ENCODE data around the gene WNT7B.

The WNT7B gene

GRCh38 chr22:45965563-45965962 lies 11.4 kb downstream of the WNT7B start:
- in situ Hi-C loops (cut with MboI; ENCODE audit: low pct_unique_long_range_greater_than_20kb, low sequenced_read_pairs), result loop anchor here (10.0 to 25.0 kb wide), 2 partner anchors 103 to 391 kb away; no protein-coding TSS in a partner anchor
- DNase-seq, result no peak

- in situ Hi-C loops (cut with MboI; ENCODE audit: low pct_unique_long_range_greater_than_20kb, low sequenced_read_pairs), result loop anchor here (10.0 to 25.0 kb wide), 2 partner anchors 103 to 390 kb away; no protein-coding TSS in a partner anchor
- DNase-seq, result no peak
Measured at GRCh38 chr22:45964926-45965527, 11.9 kb downstream of the WNT7B start.

- DNase-seq, result no peak
- in situ Hi-C loops (cut with MboI; ENCODE audit: low pct_unique_long_range_greater_than_20kb, low sequenced_read_pairs), result loop anchor here (10.0 to 25.0 kb wide), 2 partner anchors 102 to 390 kb away; no protein-coding TSS in a partner anchor
Measured at GRCh38 chr22:45964372-45964771, 12.6 kb downstream of the WNT7B start.

- no peak for DNase-seq
- in situ Hi-C loops (cut with MboI; ENCODE audit: low pct_unique_long_range_greater_than_20kb, low sequenced_read_pairs), result loop anchor here (10.0 to 25.0 kb wide), 2 partner anchors 102 to 389 kb away; no protein-coding TSS in a partner anchor
Measured at GRCh38 chr22:45963821-45964220, 13.1 kb downstream of the WNT7B start.

GRCh38 chr22:45962756-45963324 lies 14.1 kb downstream of the WNT7B start:
- DNase-seq, result no peak
- in situ Hi-C loops (cut with MboI; ENCODE audit: low pct_unique_long_range_greater_than_20kb, low sequenced_read_pairs), result loop anchor here (10.0 to 25.0 kb wide), 2 partner anchors 101 to 388 kb away; no protein-coding TSS in a partner anchor

GRCh38 chr22:45962434-45962718 lies 14.6 kb downstream of the WNT7B start:
- in situ Hi-C loops (cut with MboI; ENCODE audit: low pct_unique_long_range_greater_than_20kb, low sequenced_read_pairs), result loop anchor here (10.0 to 25.0 kb wide), 2 partner anchors 100 to 388 kb away; no protein-coding TSS in a partner anchor

GRCh38 chr22:45961679-45962433 lies 15.1 kb downstream of the WNT7B start:
- no peak for DNase-seq
- in situ Hi-C loops (cut with MboI; ENCODE audit: low pct_unique_long_range_greater_than_20kb, low sequenced_read_pairs), result loop anchor here (10.0 to 25.0 kb wide), 2 partner anchors 100 to 387 kb away; no protein-coding TSS in a partner anchor

More at GRCh38 chr22:45962434-45962718, 14.6 kb downstream of the WNT7B start:
- no peak for DNase-seq

- in situ Hi-C loops (cut with MboI; ENCODE audit: low pct_unique_long_range_greater_than_20kb, low sequenced_read_pairs), result loop anchor here (10.0 to 25.0 kb wide), 2 partner anchors 98 to 386 kb away; no protein-coding TSS in a partner anchor
- DNase-seq, result no peak
Measured at GRCh38 chr22:45960477-45961386, 16.2 kb downstream of the WNT7B start.

- in situ Hi-C loops (cut with MboI; ENCODE audit: low pct_unique_long_range_greater_than_20kb, low sequenced_read_pairs), result loop anchor here (10.0 to 25.0 kb wide), 2 partner anchors 98 to 385 kb away; no protein-coding TSS in a partner anchor
- DNase-seq, result no peak
Measured at GRCh38 chr22:45959719-45960476, 17.1 kb downstream of the WNT7B start.

GRCh38 chr22:45958971-45959370 lies 18.0 kb downstream of the WNT7B start:
- DNase-seq, result no peak
- in situ Hi-C loops (cut with MboI; ENCODE audit: low pct_unique_long_range_greater_than_20kb, low sequenced_read_pairs), result loop anchor here (25.0 kb wide), 1 partner anchor 97 kb away; no protein-coding TSS in a partner anchor

GRCh38 chr22:45957826-45958225 lies 19.1 kb downstream of the WNT7B start:
- in situ Hi-C loops (cut with MboI; ENCODE audit: low pct_unique_long_range_greater_than_20kb, low sequenced_read_pairs), result loop anchor here (25.0 kb wide), 1 partner anchor 96 kb away; no protein-coding TSS in a partner anchor
- no peak for DNase-seq

GRCh38 chr22:45953178-45953577 lies 23.8 kb downstream of the WNT7B start:
- in situ Hi-C loops (cut with MboI; ENCODE audit: low pct_unique_long_range_greater_than_20kb, low sequenced_read_pairs), result loop anchor here (25.0 kb wide), 1 partner anchor 91 kb away; no protein-coding TSS in a partner anchor
- no peak for DNase-seq

- in situ Hi-C loops (cut with MboI; ENCODE audit: low pct_unique_long_range_greater_than_20kb, low sequenced_read_pairs), result loop anchor here (25.0 kb wide), 1 partner anchor 90 kb away; no protein-coding TSS in a partner anchor
- DNase-seq, result no peak
Measured at GRCh38 chr22:45952553-45952952, 24.4 kb downstream of the WNT7B start.

GRCh38 chr22:45952151-45952550 lies 24.8 kb downstream of the WNT7B start:
- in situ Hi-C loops (cut with MboI; ENCODE audit: low pct_unique_long_range_greater_than_20kb, low sequenced_read_pairs), result loop anchor here (25.0 kb wide), 1 partner anchor 90 kb away; no protein-coding TSS in a partner anchor
- DNase-seq, result no peak

- DNase-seq, result no peak
- in situ Hi-C loops (cut with MboI; ENCODE audit: low pct_unique_long_range_greater_than_20kb, low sequenced_read_pairs), result loop anchor here (25.0 kb wide), 1 partner anchor 88 kb away; no protein-coding TSS in a partner anchor
Measured at GRCh38 chr22:45949891-45950290, 27.1 kb downstream of the WNT7B start.

GRCh38 chr22:45949258-45949870 lies 27.6 kb downstream of the WNT7B start:
- in situ Hi-C loops (cut with MboI; ENCODE audit: low pct_unique_long_range_greater_than_20kb, low sequenced_read_pairs), result no loop called here
- no peak for DNase-seq

GRCh38 chr22:45948081-45948648 lies 28.8 kb downstream of the WNT7B start:
- no peak for DNase-seq
- in situ Hi-C loops (cut with MboI; ENCODE audit: low pct_unique_long_range_greater_than_20kb, low sequenced_read_pairs), result no loop called here
